Measurements from ENCODE around the gene KYAT1. TPM values are rescaled to one million over a fixed set of nuclear protein-coding genes. Genes with fewer than 3 reads are reported as not detected.

KYAT1 gene
- total and polyA plus RNA-seq, 8 donors: 1.1 to 5.2 (median 1.8) TPM

DNA sequence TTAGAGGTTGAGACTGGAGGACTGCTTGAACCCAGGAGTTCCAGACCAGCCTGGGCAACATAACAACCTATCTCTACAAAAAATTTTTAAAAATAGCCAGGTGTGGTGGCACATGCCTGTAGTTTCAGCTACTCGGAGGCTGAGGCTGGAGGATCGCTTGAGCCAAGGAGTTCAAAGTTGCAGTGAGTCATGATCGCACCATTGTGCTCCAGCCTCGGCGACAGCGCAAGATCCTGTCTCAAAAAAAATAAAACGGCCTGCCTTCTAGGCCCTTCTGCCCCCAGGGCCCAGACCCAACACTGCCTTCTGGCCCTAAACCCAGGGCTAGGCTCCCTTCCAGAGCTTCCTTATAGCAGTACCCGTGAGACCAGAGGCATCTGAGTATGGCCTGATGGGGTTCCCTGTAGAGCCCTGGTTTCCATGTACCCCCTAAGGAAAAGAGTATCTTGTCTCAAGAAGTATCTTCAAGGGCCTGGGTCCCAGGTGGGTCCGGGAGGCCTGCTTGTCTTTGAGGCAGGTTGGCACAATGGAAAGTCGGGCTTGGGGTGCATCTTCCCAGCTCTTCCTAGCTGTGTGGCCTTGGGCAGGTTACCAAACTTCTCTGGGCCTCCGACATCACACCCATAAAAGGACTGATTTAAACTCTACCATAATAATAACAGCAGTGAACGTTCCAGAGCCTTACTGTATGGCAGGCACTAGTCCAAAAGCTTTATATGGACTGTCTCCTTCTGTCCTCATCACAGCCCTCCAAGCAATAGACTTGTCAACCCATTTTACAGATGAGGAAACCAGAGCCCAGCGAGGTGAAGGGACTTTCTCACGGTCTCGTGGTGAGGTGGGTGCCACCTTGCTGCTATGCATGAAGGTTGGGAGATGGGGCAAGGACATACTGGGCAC lies 9.8 kb upstream of the KYAT1 start:
- 77 to 79% methylated on average over 15 of the region's 15 CpGs for WGBS, 2 donors
- Histone ChIP-seq H3K27ac (peak overlapping the region; percentile 54 to 85 (median 80)), H3K36me3 (peaks cover 0 to 3% (median 0%) of the 10 kb centered on the region in 3 donors), H3K4me1 (peaks cover 0 to 9% (median 5%) of the 10 kb centered on the region in 3 donors), H3K27me3 (no peaks in the 10 kb centered on the region), H3K9me3 (no peaks in the 10 kb centered on the region), H3K4me3 (no peak overlapping the region)
- no peak for TF ChIP-seq CTCF (IDR thresholded peaks at IDR 0.05)
- no peak for ATAC-seq
- no peak for FAIRE-seq
- intact Hi-C loops (cut with DNase I): no loop called here
- no peak for DNase-seq

GRCh38 chr9:128887914-128888350 lies 6.2 kb upstream of the KYAT1 start:
- 62 to 68% methylated on average over 9 of the region's 9 CpGs for WGBS, 2 donors
- H3K27ac ChIP-seq: peak overlapping the region in 2 of 4 donors; percentile 22 to 44
- H3K36me3 ChIP-seq: peaks cover 0 to 10% (median 0%) of the 10 kb centered on the region in 3 donors

DNA sequence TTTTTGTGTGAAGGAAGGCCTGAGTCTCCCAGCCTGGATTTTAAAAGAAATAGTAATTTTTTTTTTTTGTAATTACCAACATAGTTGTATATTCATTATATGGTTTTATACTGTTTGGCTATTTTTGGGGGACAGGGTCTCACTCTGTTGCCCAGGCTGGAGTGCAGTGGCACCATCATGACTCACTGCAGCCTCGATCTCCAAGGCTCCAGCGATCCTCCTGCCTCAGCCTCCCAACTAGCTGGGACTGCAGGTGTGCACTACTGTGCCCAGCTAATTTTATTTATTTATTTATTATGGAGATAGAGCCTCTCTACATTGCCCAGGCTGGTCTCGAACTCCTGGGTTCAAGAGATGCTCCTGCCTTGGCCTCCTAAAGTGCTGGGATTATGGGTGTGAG lies 5.3 kb upstream of the KYAT1 start:
- FAIRE-seq (no peak), DNase-seq (no peak), ATAC-seq (no peak)
- WGBS, 2 donors: 95 to 96% methylated on average over 3 of the region's 3 CpGs
- Histone ChIP-seq H3K27ac (no peak overlapping the region), H3K4me3 (no peak overlapping the region), H3K9me3 (no peaks in the 10 kb centered on the region), H3K4me1 (peaks cover 0 to 12% (median 6%) of the 10 kb centered on the region in 3 donors), H3K36me3 (peaks cover 0 to 10% (median 0%) of the 10 kb centered on the region in 3 donors), H3K27me3 (no peaks in the 10 kb centered on the region)
- intact Hi-C loops (cut with DNase I): no loop called here
- TF ChIP-seq CTCF (IDR thresholded peaks at IDR 0.05): no peak

More at GRCh38 chr9:128887914-128888350, 6.2 kb upstream of the KYAT1 start:
- FAIRE-seq (no peak), ATAC-seq (no peak), DNase-seq (no peak)
- no peak for TF ChIP-seq CTCF (IDR thresholded peaks at IDR 0.05)
- H3K4me1 ChIP-seq: peaks cover 0 to 20% (median 7%) of the 10 kb centered on the region in 3 donors
- H3K27me3 ChIP-seq: no peaks in the 10 kb centered on the region
- intact Hi-C loops (cut with DNase I): no loop called here
- no peaks in the 10 kb centered on the region for H3K9me3 ChIP-seq
- H3K4me3 ChIP-seq: no peak overlapping the region

DNA sequence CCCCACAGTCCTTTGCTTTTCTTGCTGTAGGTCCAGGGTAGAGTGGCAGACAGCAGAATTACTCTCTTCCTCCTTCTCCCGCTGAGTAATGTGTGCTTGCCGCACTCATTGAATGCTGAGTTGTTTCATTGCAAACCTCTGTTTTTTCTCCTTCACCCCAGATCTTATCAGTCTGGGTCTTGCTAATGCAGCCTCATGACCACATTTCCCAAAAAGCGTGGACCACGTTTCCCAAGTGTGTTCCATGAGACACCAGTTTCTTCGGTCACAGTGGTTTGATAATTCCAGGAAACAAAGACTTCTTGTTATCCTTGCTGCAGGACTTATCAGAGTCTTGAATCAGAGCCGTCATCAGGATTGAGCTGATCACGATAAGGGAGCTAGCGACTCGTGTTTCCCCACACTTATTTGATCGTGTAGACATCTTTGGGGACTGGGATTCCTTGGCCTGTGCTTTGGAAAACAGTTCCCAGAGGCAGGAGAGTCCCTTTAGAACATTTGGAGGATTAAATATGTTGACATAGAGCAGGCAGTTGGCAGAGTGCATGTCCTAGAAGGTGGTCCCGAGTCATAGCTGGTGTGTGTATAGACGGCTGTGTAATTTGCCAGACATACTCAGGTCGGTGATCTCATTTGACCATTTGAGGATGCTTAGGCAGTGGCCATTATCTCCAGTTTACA lies 4.6 kb upstream of the KYAT1 start:
- DNase-seq (no peak), FAIRE-seq (no peak), ATAC-seq (no peak)
- Histone ChIP-seq H3K27ac (no peak overlapping the region), H3K27me3 (no peaks in the 10 kb centered on the region), H3K36me3 (peaks cover 0 to 10% (median 0%) of the 10 kb centered on the region in 3 donors), H3K4me1 (peaks cover 0 to 11% (median 6%) of the 10 kb centered on the region in 3 donors), H3K4me3 (no peak overlapping the region), H3K9me3 (no peaks in the 10 kb centered on the region)
- 68 to 76% methylated on average over 13 of the region's 13 CpGs for WGBS, 2 donors
- no peak for TF ChIP-seq CTCF (IDR thresholded peaks at IDR 0.05)
- intact Hi-C loops (cut with DNase I): no loop called here

Data from pancreas (tissue), 10 donors.